GM19240 (cell line): ENCODE measurements around the gene CDH3.

Source experiments
- DNase-seq: peaks from one replicate; pipeline ENCODE4 v3.0.0; 2011; ENCODE audit warnings: low spot score; ENCODE audit not compliant: insufficient read length

Gene CDH3

DNA sequence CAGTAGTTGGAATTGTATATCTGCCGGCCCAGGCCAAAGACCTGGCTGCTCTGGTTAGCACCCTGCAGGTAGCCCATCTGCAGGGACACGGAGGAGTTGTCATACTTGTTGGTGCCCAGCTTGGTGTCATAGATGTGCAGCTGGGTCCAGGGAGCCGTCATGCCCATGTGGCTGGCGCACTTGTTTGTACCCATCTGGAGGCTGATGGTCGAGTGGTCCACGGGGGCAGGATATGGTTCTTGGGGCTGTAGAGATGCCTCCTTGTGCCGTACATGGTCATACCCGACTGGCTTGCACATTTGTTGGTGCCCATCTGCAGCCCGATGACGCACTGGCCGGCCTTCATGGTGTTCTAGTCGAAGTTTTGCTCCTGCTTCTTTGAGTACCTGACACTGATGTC is 6.0 kb downstream of the CDH3 start:
- DNase-seq: no peak

DNA sequence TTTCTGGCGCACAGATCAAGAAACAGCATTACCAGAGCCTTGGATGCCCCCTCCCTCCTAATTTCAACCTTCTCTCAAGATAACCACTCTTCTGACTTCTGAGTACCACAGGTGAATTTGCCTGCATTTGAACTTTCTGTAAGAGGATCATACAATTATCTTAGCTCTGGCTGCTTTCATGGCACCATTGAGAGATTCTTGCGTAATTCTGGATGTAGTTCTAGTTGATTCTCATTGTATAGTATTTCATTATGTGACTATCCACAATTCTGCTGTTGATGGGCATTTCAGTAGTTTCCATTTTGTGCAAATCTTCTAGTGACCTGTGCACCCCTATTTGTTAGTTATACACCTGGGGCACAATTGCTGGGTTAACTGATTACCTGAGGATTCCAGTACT is 7.5 kb downstream of the CDH3 start:
- no peak for DNase-seq

GRCh38 chr16:68655806-68656205 is 10.7 kb downstream of the CDH3 start:
- DNase-seq: no peak

- no peak for DNase-seq
Measured at GRCh38 chr16:68656751-68657150, 11.6 kb downstream of the CDH3 start.

- no peak for DNase-seq
Measured at GRCh38 chr16:68658341-68658973, 13.3 kb downstream of the CDH3 start.

DNA sequence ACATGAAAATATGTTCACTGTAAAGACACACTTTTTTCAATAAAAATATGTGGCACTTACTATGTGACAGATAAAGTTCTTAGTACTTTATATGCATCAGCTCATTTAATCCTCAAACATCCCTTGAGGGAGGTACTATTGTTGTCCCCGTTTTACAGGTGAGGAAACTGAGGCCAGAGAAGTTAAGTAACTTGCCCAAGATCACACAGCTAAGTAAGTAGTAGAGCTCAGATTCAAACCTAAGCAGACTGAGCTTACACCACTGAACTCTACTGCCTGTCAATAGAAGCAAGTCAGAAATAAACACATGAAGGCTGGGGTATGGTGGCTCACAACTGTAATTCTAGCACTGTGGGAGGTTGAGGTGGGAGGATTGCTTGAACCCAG is 13.9 kb downstream of the CDH3 start:
- DNase-seq: no peak

GRCh38 chr16:68659412-68660358 is 14.6 kb downstream of the CDH3 start:
- DNase-seq: no peak

- DNase-seq: no peak
Measured at GRCh38 chr16:68660359-68660795, 15.3 kb downstream of the CDH3 start.

DNA sequence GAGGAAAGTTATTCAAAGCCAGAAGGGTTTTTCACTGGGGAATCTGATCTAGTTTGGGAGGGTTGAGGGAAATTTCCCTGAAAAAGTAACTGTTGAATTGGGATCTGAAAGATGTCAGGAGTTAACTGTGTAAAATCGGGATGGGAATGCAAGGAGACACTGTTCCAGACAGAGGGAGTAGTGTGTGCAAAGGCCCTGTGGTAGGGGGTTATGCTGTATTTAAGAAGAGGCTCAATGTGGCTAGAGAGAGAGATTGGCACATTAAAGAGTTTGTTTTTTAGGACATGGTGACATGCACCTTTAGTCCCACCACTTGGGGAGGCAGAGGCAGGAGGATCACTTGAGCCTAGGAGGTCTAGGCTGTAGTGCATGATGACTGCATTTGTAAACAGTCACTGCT is 16.9 kb downstream of the CDH3 start:
- no peak for DNase-seq

DNA sequence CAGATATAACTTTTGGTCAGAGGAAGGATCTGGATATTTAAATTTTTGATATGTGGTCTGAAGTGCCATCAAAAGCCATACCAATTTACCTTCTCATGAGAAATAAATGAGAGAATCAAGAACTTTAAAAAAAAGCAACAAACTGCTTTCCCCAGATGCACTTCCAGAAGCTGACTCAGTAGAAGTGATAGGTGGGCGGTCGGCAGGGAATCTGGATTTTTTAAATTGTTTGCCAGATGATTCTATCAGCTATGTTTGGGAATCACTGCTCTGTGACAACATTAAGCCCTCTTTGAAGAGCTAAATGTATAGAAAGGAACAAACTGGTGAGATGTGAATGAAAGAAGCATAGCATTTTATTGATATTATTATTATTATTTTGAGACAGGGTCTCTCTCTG is 19.2 kb downstream of the CDH3 start:
- no peak for DNase-seq

DNA sequence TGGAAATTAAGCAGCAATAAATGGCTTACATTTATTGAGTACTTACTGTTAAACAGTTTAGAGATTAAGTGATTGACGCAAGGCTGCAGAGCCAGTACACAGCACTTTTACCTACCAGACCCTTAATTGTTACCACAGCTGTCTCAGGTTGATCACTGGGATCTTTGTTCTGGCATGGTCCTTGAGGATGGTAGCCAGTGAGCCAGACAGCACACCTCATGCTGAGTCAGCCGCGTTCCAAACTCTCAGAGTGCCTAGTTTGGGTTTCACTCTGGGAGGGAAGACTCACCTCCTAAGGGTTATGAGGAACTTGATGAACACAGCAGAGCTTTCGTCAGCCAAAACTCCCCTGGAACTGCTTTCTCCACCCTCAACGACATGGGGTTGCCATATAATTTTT is 20.4 kb downstream of the CDH3 start:
- DNase-seq: no peak

DNA sequence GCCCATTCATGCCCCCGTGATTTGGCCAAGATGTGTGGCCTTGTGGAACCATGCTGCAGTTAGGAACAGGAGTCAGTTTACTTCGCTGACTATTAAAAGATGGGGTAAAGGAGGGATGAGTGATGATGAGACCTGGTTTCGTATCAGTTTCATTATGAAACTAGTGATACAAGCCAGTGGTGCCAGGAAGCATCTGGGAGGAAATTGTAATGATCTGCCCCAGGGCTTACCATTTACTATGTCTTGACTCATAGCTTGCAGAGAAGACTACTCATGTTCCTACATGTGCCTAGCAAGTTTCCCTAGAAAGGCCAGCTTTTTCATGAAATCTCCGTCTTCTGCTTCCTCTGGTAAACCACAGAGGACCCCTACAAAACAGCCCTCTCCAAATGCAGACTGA is 23.2 kb downstream of the CDH3 start:
- DNase-seq: no peak

GRCh38 chr16:68676113-68676860 is 31.2 kb downstream of the CDH3 start:
- DNase-seq: no peak

DNA sequence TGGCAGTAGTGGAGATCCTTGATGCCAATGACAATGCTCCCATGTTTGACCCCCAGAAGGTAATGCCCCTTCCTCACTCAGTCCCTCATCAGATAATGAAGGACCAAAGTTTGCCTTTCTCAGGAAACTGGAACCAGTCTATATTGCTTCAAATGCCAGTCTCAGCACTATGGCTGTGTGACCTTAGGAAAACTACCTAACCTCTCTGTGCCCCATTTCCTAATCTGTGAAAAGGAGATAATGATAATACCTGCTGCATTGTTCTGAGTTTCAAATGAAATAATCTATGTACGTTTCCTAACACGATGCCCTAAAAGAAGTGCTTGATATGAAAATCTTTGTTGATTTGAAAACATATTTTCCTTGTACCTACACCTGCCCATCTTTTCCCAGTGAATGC is 35.9 kb downstream of the CDH3 start:
- no peak for DNase-seq

- DNase-seq: no peak
Measured at GRCh38 chr16:68685685-68686478, 40.8 kb downstream of the CDH3 start.

DNA sequence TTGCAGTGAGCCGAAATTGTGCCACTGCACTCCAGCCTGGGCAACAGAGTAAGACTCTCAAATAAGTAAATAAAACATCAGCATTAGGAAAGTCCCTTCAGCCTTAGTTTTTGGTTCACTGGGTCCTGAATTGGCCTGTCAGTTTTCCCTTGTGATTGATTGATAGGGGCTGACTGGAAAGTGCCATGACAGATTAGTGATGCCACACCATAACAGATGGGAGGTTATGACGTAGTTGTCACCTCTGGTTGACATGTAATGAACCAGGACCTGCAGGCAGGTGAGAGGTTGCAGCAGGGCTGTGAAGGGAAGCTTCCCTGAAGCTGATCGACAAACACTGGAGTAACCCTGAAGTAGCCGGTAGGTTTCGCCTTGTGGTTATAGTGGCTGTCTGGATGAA is 41.8 kb downstream of the CDH3 start:
- DNase-seq: no peak

GRCh38 chr16:68689921-68690320 is 44.8 kb downstream of the CDH3 start:
- DNase-seq: no peak

GRCh38 chr16:68695575-68695974 is 50.5 kb downstream of the CDH3 start:
- DNase-seq: no peak

GRCh38 chr16:68696514-68696913 is 51.4 kb downstream of the CDH3 start:
- DNase-seq: no peak

DNA sequence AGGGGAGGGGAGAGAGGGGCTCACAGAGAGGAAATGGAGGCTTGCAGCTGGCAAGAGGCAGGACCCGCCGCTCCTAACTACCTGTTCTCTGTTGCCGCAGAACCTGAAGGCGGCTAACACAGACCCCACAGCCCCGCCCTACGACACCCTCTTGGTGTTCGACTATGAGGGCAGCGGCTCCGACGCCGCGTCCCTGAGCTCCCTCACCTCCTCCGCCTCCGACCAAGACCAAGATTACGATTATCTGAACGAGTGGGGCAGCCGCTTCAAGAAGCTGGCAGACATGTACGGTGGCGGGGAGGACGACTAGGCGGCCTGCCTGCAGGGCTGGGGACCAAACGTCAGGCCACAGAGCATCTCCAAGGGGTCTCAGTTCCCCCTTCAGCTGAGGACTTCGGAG is 53.0 kb downstream of the CDH3 start:
- no peak for DNase-seq

GRCh38 chr16:68700120-68700519 is 55.0 kb downstream of the CDH3 start:
- no peak for DNase-seq
